Measurements from ENCODE around the gene DYNC1I1. TPM values are rescaled to one million over a fixed set of nuclear protein-coding genes. Genes with fewer than 3 reads are reported as not detected.

The DYNC1I1 gene
- total RNA-seq, 1 experiment from 2014 or later = not detected

- no peaks in the 10 kb centered on the region for H3K4me1 ChIP-seq (replicated peaks; ENCODE audit: insufficient read depth)
- H2AFZ ChIP-seq = no peak overlapping the region
- ChIA-PET POLR2A (ENCODE audit: unreplicated experiment) (no interaction called here), CTCF (no interaction called here)
- no TSS peak for BruUV-seq (replicated peaks)
- H3K79me2 ChIP-seq (ENCODE audit: low read depth) = no peaks in the 10 kb centered on the region
- no peak overlapping the region for H3K4me3 ChIP-seq
- intact Hi-C loops (cut with micrococcal nuclease; ENCODE audit: unreplicated experiment) = no loop called here
- no peaks in the 10 kb centered on the region for H4K20me1 ChIP-seq (ENCODE audit: insufficient read depth)
- H3K27me3 ChIP-seq (ENCODE audit: insufficient read depth, low read depth) = no peaks in the 10 kb centered on the region
- H3K36me3 ChIP-seq (ENCODE audit: low read depth) = no peaks in the 10 kb centered on the region
- no peaks in the 10 kb centered on the region for H3K9me2 ChIP-seq (ENCODE audit: insufficient read depth)
- no peaks in the 10 kb centered on the region for H3K9me3 ChIP-seq (ENCODE audit: insufficient read depth, low read depth)
- H3K4me2 ChIP-seq = no peak overlapping the region
- DNase-seq = no peak
- H3F3A ChIP-seq (ENCODE audit: insufficient read depth, low read depth) = no peaks in the 10 kb centered on the region
- no peak for TF ChIP-seq EZH2 (IDR thresholded peaks at IDR 0.05; ENCODE audit: low read depth)
- no peak for TF ChIP-seq CTCF (conservative IDR thresholded peaks at IDR 0.05)
- no peak overlapping the region for H3K27ac ChIP-seq
Observed at GRCh38 chr7:95845007-95845406, 72.7 kb downstream of the DYNC1I1 start.

GRCh38 chr7:95847061-95847460 lies 74.7 kb downstream of the DYNC1I1 start:
- DNase-seq = no peak
- no peak overlapping the region for H3K4me3 ChIP-seq
- no peaks in the 10 kb centered on the region for H3K4me1 ChIP-seq (replicated peaks; ENCODE audit: insufficient read depth)
- no peaks in the 10 kb centered on the region for H3K9me3 ChIP-seq (ENCODE audit: insufficient read depth, low read depth)
- ChIA-PET CTCF (no interaction called here), POLR2A (ENCODE audit: unreplicated experiment) (no interaction called here)
- H4K20me1 ChIP-seq (ENCODE audit: insufficient read depth) = no peaks in the 10 kb centered on the region
- H3F3A ChIP-seq (ENCODE audit: insufficient read depth, low read depth) = no peaks in the 10 kb centered on the region
- no peaks in the 10 kb centered on the region; the same call in 1 of the 2 replicates for H3K9me2 ChIP-seq (ENCODE audit: insufficient read depth)
- no peaks in the 10 kb centered on the region for H3K27me3 ChIP-seq (ENCODE audit: insufficient read depth, low read depth)
- intact Hi-C loops (cut with micrococcal nuclease; ENCODE audit: unreplicated experiment) = no loop called here
- no peak overlapping the region for H3K27ac ChIP-seq
- H3K4me2 ChIP-seq = no peak overlapping the region
- H3K36me3 ChIP-seq (ENCODE audit: low read depth) = no peaks in the 10 kb centered on the region
- no peak for TF ChIP-seq EZH2 (IDR thresholded peaks at IDR 0.05; ENCODE audit: low read depth)
- TF ChIP-seq CTCF (conservative IDR thresholded peaks at IDR 0.05) = no peak
- no peak overlapping the region for H2AFZ ChIP-seq
- BruUV-seq (replicated peaks) = no TSS peak
- no peaks in the 10 kb centered on the region for H3K79me2 ChIP-seq (ENCODE audit: low read depth)

DNA sequence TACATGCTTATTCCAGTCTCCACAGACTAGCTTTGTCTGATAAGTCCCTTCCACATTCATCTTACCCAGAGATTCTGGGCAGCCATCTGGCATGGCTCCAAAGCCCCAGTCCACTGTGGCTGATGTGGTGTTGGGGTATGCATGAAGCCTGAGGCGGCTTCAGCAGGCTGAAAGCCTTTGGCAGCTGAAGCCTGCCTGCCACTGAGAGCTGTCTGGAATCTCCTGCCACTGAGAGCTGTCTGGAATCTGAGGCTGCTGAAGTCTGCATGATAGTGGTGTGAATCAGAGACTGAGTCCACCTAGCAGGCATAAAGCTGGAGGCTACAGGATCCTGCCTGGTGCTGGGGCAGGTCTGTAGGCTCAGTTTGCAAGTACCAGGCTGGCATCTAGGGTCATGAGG lies 87.1 kb downstream of the DYNC1I1 start:
- Histone ChIP-seq H3K4me1 (replicated peaks; ENCODE audit: insufficient read depth) (no peaks in the 10 kb centered on the region), H3K27me3 (ENCODE audit: insufficient read depth, low read depth) (no peaks in the 10 kb centered on the region), H3K4me2 (no peak overlapping the region), H3K4me3 (no peak overlapping the region), H3K27ac (no peak overlapping the region), H2AFZ (no peak overlapping the region), H4K20me1 (ENCODE audit: insufficient read depth) (no peaks in the 10 kb centered on the region), H3K9me3 (ENCODE audit: insufficient read depth, low read depth) (no peaks in the 10 kb centered on the region; the same call in 1 of the 2 replicates), H3F3A (ENCODE audit: insufficient read depth, low read depth) (no peaks in the 10 kb centered on the region), H3K9me2 (ENCODE audit: insufficient read depth) (no peaks in the 10 kb centered on the region), H3K36me3 (ENCODE audit: low read depth) (no peaks in the 10 kb centered on the region), H3K79me2 (ENCODE audit: low read depth) (no peaks in the 10 kb centered on the region)
- no peak for TF ChIP-seq EZH2 (IDR thresholded peaks at IDR 0.05; ENCODE audit: low read depth)
- TF ChIP-seq CTCF (conservative IDR thresholded peaks at IDR 0.05) = no peak
- DNase-seq = peak in 1 of 2 experiments; percentile 3
- ChIA-PET CTCF (no interaction called here), POLR2A (ENCODE audit: unreplicated experiment) (no interaction called here)
- BruUV-seq (replicated peaks) = no TSS peak
- intact Hi-C loops (cut with micrococcal nuclease; ENCODE audit: unreplicated experiment) = no loop called here
